GM12878 (cell line): ENCODE measurements around the gene HAPLN2. TPM values are rescaled to one million over a fixed set of nuclear protein-coding genes. Genes with fewer than 3 reads are reported as not detected.

Experiments used
- ATAC-seq: fragments of 200-7000 bp; cut with Tn5 transposase; 3 replicates; pipeline ENCODE4 v1.9.1; 2020; ENCODE audit warnings: mild to moderate bottlenecking, moderate library complexity
- BruUV-seq: library from RNA; stranded (reverse); fragments of 400-500 nt; replicated peaks from 2 replicates; lab custom pipeline; 2021; lab: Mats Ljungman, UMichigan
- CTCF ChIA-PET: fragments of 300-600 bp; sonication (Branson Sonifier 250); formaldehyde crosslinking; extraction: SDS; loops from one replicate; lab custom pipeline; 2021; ENCODE audit warnings: inconsistent platforms; lab: Yijun Ruan, JAX
- POLR2A ChIA-PET: fragments of 350-600 bp; formaldehyde crosslinking; extraction: SDS; loops from one replicate; lab custom pipeline; 2021; ENCODE audit warnings: inconsistent platforms; lab: Charles Lee
- RAD21 ChIA-PET: fragments of 300-600 bp; sonication (Branson Sonifier 250); formaldehyde crosslinking; loops from one replicate; lab custom pipeline; 2023; ENCODE audit warnings: antibody characterized with exemption; ENCODE audit not compliant: unreplicated experiment; lab: Charles Lee
- SMC1A ChIA-PET: fragments of 300-600 bp; sonication (Branson Sonifier 250); formaldehyde crosslinking; loops from one replicate; lab custom pipeline; 2023; ENCODE audit not compliant: unreplicated experiment, uncharacterized antibody; lab: Charles Lee
- DNase-seq: peaks from one replicate; pipeline ENCODE4 v3.0.0-alpha.2; 2011; ENCODE audit warnings: low read depth, low spot score
- FAIRE-seq: peaks from 3 replicates; lab custom pipeline; 2011; peaks lifted over from hg19 to GRCh38; lab: Jason Lieb, UNC
- H2AFZ ChIP-seq: 2 replicates; pipeline ENCODE4 v1.6.0; 2011; ENCODE audit warnings: low read depth, low read length, control low read depth; ENCODE audit not compliant: control insufficient read depth
- H3K27ac ChIP-seq: 2 replicates; pipeline ENCODE4 v1.5.1; 2011; ENCODE audit warnings: control low read depth; ENCODE audit not compliant: control insufficient read depth, insufficient read depth
- H3K27me3 ChIP-seq, 2 experiments: replicated peaks in 1 of 2; 2 replicates each; pipeline versions ENCODE4 v1.6.0 to v1.6.1; 2011; ENCODE audit warnings: low read length in 1 of 2; ENCODE audit not compliant: control insufficient read depth in 2 of 2, insufficient read depth in 2 of 2
- H3K36me3 ChIP-seq, 2 experiments: 2 replicates each; pipeline ENCODE4 v1.5.1; 2011; ENCODE audit warnings: low read length in 1 of 2; ENCODE audit not compliant: control insufficient read depth in 2 of 2, insufficient read depth in 2 of 2
- H3K4me1 ChIP-seq: 2 replicates; pipeline ENCODE4 v1.6.1; 2011; ENCODE audit warnings: mild to moderate bottlenecking, low read length, moderate library complexity, mixed read lengths; ENCODE audit not compliant: control insufficient read depth, insufficient read depth
- H3K4me2 ChIP-seq: 2 replicates; pipeline ENCODE4 v1.6.0; 2011; ENCODE audit warnings: control low read depth; ENCODE audit not compliant: control insufficient read depth, insufficient read depth
- H3K4me3 ChIP-seq: fragments of 200-600 bp; sonication (generic); 2 replicates; pipeline ENCODE4 v1.5.1; 2016
- H3K79me2 ChIP-seq: 2 replicates; pipeline ENCODE4 v1.6.0; 2011; ENCODE audit warnings: low read length; ENCODE audit not compliant: control insufficient read depth, insufficient read depth
- H3K9ac ChIP-seq: 2 replicates; pipeline ENCODE4 v1.8.0; 2011; ENCODE audit warnings: low read length, control low read depth, mixed read lengths; ENCODE audit not compliant: control insufficient read depth, insufficient read depth
- H3K9me3 ChIP-seq: replicated peaks from 3 replicates; pipeline ENCODE4 v1.5.1; 2011; ENCODE audit warnings: mild to moderate bottlenecking, low read length; ENCODE audit not compliant: control insufficient read depth, insufficient read depth
- H4K20me1 ChIP-seq: 2 replicates; pipeline ENCODE4 v1.6.0; 2011; ENCODE audit not compliant: control insufficient read depth, insufficient read depth
- ATF7 ChIP-seq: fragments of 450-650 bp; IDR thresholded peaks from 2 replicates; pipeline ENCODE4 v1.6.1; 2016; ENCODE audit warnings: low read depth, mild to moderate bottlenecking
- BHLHE40 ChIP-seq, 2 experiments: fragments of 450-650 bp in 1 of 2; IDR thresholded peaks; 2 replicates each; pipeline ENCODE4 v1.6.1; 2011 to 2017; ENCODE audit warnings: low read depth in 2 of 2, borderline replicate concordance in 1 of 2, improper control_type of control experiment in 1 of 2, low read length in 1 of 2, mild to moderate bottlenecking in 1 of 2
- CBFB ChIP-seq: IDR thresholded peaks from 2 replicates; pipeline ENCODE4 v1.6.1; 2016; ENCODE audit warnings: antibody characterized with exemption, low read depth
- KLF5 ChIP-seq: fragments of 450-650 bp; IDR thresholded peaks from 2 replicates; pipeline ENCODE4 v1.6.1; 2014; ENCODE audit warnings: mild to moderate bottlenecking; ENCODE audit not compliant: partially characterized antibody
- TCF3 ChIP-seq: IDR thresholded peaks from 2 replicates; pipeline ENCODE4 v1.6.1; 2012; ENCODE audit warnings: low read depth, mild to moderate bottlenecking, low read length, borderline replicate concordance; ENCODE audit not compliant: insufficient read depth
- WRNIP1 ChIP-seq: IDR thresholded peaks from 2 replicates; pipeline ENCODE4 v1.6.1; 2011; ENCODE audit warnings: low read depth, low read length, improper control_type of control experiment, borderline replicate concordance
- ZNF384 ChIP-seq: IDR thresholded peaks from 2 replicates; pipeline ENCODE4 v1.6.1; 2012; ENCODE audit warnings: low read depth, mild to moderate bottlenecking, low read length, improper control_type of control experiment, borderline replicate concordance
- ZNF622 ChIP-seq: fragments of 450-650 bp; IDR thresholded peaks from 2 replicates; pipeline ENCODE4 v1.6.1; 2017; ENCODE audit warnings: mild to moderate bottlenecking, inconsistent platforms
- WGBS: methylation state at CpG from one replicate; pipeline ENCODE4 v1.1.6; 2016; ENCODE audit warnings: low lambda C conversion rate; ENCODE audit not compliant: insufficient replicate concordance, insufficient coverage; ENCODE audit errors: missing lambda C conversion rate; 5-methylcytosine and 5-hydroxymethylcytosine counted together
- in situ Hi-C: fragments of 300-500 bp; cut with MboI; formaldehyde crosslinking; loops from 9 replicates; pipeline ENCODE4 v1.14.3; 2018; ENCODE audit warnings: mixed read lengths
- intact Hi-C: fragments of 100-400 bp; cut with micrococcal nuclease; formaldehyde crosslinking; loops from one replicate; pipeline ENCODE4 v1.14.2; 2022; ENCODE audit not compliant: unreplicated experiment
- polyA plus RNA-seq, 11 experiments: library from polyadenylated mRNA; depleted of rRNA in 4 of 11; unstranded in 6 of 11; stranded (reverse) in 5 of 11; fragments of >200 nt; fragmentation: Nextera tagmentation in 4 of 11; fragmentation: Illumina TruSeq in 1 of 11; extraction: Ambion mirVana in 4 of 11; extraction: Trizol in 1 of 11; gene quantifications; 1 replicate in 1 of 11; 2 replicates in 10 of 11; pipeline versions ENCODE4 v1.2.1 to v1.2.3, GENCODE V29; 2011 to 2016; ENCODE audit warnings: inconsistent platforms in 2 of 11, missing spikeins in 2 of 11, low read depth in 1 of 11
- total RNA-seq, 4 experiments: library from RNA; depleted of rRNA in 3 of 4; stranded (reverse); fragments of >200 nt in 3 of 4; fragmentation: Illumina TruSeq in 1 of 4; extraction: Trizol in 1 of 4; gene quantifications; 2 replicates each; pipeline versions ENCODE4 v1.2.1 to v1.2.3, GENCODE V29; 2013 to 2021
- TF ChIP-seq, protein P1 (sequence below): IDR thresholded peaks from 2 replicates; pipeline ENCODE4 v1.6.1; 2011; ENCODE audit warnings: borderline replicate concordance, low read depth, mild to moderate bottlenecking, moderate library complexity, low read length; ENCODE audit not compliant: insufficient read depth, poor library complexity, severe bottlenecking
- TF ChIP-seq, protein P2 (sequence below): fragments of 450-650 bp; IDR thresholded peaks from 2 replicates; pipeline ENCODE4 v1.6.1; 2016; ENCODE audit warnings: mild to moderate bottlenecking
- TF ChIP-seq, protein P3 (sequence below): fragments of 150-350 bp; IDR thresholded peaks from 2 replicates; pipeline ENCODE4 v1.6.1; 2014; ENCODE audit warnings: mild to moderate bottlenecking, low read depth, low read length
- TF ChIP-seq, protein P4 (sequence below): fragments of 450-650 bp; IDR thresholded peaks from 2 replicates; pipeline ENCODE4 v1.6.1; 2014; ENCODE audit warnings: mild to moderate bottlenecking
- TF ChIP-seq, protein P5 (sequence below): IDR thresholded peaks from 2 replicates; pipeline ENCODE4 v1.6.1; 2011; ENCODE audit warnings: low read depth, low read length, improper control_type of control experiment, borderline replicate concordance

Gene HAPLN2
- total and polyA plus RNA-seq, 10 of the 15 experiments (the other 5 are each of a cell fraction or from before 2014, with no cell fraction given): 0.15 to 0.24 TPM; not detected in 8

DNA sequence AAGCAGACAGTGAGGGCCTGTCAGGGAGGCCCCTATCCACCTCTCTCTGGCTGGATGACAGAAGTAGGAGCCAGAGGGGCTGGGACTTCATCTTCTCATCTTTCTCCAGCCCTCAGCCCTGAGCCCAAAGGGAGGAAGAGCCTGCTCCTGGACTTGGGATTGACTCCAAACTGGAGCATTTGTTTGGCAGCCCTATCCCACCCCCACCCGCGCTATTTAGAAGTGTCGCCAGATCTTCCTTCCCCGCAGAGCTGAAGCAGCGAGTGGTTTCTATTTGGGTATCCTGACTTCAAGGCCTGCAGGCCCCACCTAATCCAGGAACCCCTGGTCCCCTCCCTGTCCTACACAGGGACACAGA lies 48.4 kb downstream of the HAPLN2 start (continued):
- TF ChIP-seq, protein P1, sequence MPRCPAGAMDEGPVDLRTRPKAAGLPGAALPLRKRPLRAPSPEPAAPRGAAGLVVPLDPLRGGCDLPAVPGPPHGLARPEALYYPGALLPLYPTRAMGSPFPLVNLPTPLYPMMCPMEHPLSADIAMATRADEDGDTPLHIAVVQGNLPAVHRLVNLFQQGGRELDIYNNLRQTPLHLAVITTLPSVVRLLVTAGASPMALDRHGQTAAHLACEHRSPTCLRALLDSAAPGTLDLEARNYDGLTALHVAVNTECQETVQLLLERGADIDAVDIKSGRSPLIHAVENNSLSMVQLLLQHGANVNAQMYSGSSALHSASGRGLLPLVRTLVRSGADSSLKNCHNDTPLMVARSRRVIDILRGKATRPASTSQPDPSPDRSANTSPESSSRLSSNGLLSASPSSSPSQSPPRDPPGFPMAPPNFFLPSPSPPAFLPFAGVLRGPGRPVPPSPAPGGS: no peak
- TF ChIP-seq KLF5: no peak
- no peak for TF ChIP-seq BHLHE40 (IDR thresholded peaks at IDR 0.05; ENCODE audit: borderline replicate concordance in 1 of 2, low read depth in 2 of 2, low read length in 1 of 2)
- TF ChIP-seq, protein P2, sequence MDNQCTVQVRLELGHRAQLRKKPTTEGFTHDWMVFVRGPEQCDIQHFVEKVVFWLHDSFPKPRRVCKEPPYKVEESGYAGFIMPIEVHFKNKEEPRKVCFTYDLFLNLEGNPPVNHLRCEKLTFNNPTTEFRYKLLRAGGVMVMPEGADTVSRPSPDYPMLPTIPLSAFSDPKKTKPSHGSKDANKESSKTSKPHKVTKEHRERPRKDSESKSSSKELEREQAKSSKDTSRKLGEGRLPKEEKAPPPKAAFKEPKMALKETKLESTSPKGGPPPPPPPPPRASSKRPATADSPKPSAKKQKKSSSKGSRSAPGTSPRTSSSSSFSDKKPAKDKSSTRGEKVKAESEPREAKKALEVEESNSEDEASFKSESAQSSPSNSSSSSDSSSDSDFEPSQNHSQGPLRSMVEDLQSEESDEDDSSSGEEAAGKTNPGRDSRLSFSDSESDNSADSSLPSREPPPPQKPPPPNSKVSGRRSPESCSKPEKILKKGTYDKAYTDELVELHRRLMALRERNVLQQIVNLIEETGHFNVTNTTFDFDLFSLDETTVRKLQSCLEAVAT: no peak

DNA sequence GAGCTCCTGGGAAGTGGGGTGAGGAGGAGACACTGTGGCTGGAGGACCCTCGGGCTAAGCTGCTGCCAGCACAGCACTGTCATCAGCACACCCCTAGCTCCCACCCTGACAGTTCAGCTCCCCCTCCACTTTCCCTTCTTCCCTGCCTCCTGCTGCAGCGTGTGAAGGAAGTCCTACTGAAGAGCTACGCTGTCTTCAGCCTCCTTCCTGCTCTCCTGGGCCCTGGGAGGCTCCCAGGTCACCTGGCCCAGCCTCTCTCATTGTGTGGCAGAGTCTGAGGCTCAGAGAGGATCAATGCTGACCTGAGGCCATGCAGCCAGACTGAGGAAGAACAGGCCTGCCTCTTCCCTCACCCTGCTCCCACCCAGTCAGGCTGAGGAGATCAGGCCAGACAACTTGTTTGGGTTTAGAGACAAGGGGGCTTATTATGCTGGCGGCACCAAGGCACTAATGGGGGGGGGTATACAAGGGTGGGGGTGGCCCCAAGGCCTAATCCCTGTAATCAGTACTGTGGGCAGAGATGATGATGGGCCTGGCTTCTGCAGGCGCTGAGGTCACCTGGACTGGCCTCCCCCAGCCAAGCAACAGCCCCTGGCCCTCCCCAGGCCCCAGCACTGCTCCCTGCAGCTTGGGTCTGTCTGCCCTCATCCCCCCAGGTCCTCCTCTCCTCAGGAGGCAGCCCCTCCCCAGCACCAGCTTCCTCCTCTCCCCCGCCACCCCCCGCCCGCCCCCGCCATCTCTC lies 48.9 kb downstream of the HAPLN2 start:
- RAD21 ChIA-PET: no interaction called here
- TF ChIP-seq, protein P3, sequence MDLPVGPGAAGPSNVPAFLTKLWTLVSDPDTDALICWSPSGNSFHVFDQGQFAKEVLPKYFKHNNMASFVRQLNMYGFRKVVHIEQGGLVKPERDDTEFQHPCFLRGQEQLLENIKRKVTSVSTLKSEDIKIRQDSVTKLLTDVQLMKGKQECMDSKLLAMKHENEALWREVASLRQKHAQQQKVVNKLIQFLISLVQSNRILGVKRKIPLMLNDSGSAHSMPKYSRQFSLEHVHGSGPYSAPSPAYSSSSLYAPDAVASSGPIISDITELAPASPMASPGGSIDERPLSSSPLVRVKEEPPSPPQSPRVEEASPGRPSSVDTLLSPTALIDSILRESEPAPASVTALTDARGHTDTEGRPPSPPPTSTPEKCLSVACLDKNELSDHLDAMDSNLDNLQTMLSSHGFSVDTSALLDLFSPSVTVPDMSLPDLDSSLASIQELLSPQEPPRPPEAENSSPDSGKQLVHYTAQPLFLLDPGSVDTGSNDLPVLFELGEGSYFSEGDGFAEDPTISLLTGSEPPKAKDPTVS: no peak
- TF ChIP-seq ZNF622 (no peak), CBFB (no peak), WRNIP1 (no peak), ZNF384 (no peak), TCF3 (no peak), ATF7 (no peak)
- TF ChIP-seq, protein P4, sequence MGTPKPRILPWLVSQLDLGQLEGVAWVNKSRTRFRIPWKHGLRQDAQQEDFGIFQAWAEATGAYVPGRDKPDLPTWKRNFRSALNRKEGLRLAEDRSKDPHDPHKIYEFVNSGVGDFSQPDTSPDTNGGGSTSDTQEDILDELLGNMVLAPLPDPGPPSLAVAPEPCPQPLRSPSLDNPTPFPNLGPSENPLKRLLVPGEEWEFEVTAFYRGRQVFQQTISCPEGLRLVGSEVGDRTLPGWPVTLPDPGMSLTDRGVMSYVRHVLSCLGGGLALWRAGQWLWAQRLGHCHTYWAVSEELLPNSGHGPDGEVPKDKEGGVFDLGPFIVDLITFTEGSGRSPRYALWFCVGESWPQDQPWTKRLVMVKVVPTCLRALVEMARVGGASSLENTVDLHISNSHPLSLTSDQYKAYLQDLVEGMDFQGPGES: no peak
- TF ChIP-seq, protein P5, sequence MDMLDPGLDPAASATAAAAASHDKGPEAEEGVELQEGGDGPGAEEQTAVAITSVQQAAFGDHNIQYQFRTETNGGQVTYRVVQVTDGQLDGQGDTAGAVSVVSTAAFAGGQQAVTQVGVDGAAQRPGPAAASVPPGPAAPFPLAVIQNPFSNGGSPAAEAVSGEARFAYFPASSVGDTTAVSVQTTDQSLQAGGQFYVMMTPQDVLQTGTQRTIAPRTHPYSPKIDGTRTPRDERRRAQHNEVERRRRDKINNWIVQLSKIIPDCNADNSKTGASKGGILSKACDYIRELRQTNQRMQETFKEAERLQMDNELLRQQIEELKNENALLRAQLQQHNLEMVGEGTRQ: no peak

More for the DNA sequence above, 48.9 kb downstream of the HAPLN2 start:
- BruUV-seq: no TSS peak
- H3K36me3 ChIP-seq: no peaks in the 10 kb centered on the region
- no peak overlapping the region for H3K27ac ChIP-seq
- 67% methylated on average over 5 of the region's 9 CpGs for WGBS
- SMC1A ChIA-PET: no interaction called here
- DNase-seq (no peak), ATAC-seq (no peak), FAIRE-seq (no peak)
- intact Hi-C loops: loop anchor here (10.0 kb wide), 1 partner anchor 57 kb away; the partner anchor contains the start of genes ISG20L2 and METTL25B
- POLR2A ChIA-PET: no interaction called here
- H3K9ac ChIP-seq: no peak overlapping the region
- H3K27me3 ChIP-seq: no peaks in the 10 kb centered on the region
- H3K79me2 ChIP-seq: no peaks in the 10 kb centered on the region
- CTCF ChIA-PET: no interaction called here
- in situ Hi-C loops: no loop called here
- H2AFZ ChIP-seq: no peak overlapping the region
- no peaks in the 10 kb centered on the region for H4K20me1 ChIP-seq
- peaks cover 25% of the 10 kb centered on the region for H3K4me1 ChIP-seq
- H3K4me3 ChIP-seq: no peak overlapping the region
- H3K9me3 ChIP-seq: no peaks in the 10 kb centered on the region
- H3K4me2 ChIP-seq: no peak overlapping the region
